CD4-positive, alpha-beta T cell treated with Interleukin-12 subunit alpha and Interleukin-12 subunit beta, for 1 hour (primary cell): Measurements from ENCODE around the gene TDG.

ENCODE experiments used
- DNase-seq: peaks from one replicate; pipeline ENCODE4 v3.0.0-alpha.2; 2020

Gene TDG

DNA sequence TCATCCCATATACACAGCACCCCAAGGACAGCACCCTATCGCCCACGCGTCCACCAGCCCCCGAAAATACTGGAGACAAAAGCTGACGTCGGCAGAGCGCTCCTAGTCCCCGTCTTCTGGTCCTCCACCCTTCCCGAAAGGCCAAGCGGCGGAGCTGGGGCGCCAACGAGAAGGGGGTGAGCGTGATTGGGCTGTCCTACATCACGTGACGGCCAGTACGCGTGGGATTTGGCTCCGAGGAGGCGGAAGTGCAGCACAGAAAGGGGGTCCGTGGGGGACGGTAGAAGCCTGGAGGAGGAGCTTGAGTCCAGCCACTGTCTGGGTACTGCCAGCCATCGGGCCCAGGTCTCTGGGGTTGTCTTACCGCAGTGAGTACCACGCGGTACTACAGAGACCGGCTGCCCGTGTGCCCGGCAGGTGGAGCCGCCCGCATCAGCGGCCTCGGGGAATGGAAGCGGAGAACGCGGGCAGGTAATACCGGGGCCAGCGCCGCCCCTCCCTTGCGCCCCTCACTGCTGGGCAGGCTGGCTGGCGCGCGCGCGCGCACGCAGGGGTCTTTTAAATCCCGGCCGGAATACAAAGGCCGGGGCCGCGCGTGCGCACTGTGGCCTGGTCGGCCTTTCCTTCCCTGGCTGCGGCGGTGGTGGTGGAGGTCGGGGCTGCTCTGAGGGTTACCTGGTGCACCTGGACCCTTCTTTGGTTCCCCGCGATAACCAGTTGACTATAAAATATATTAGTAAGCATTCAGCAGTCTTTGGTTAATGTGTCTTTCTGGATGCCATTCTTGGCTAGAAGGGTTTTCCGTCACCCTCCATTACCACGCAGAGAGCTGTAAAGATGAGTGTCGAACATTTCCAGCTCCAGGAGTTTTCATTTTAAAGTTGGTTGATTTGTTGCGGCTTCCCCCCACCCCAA, at the start of gene TDG:
TDG (plus strand) TSS at position 283 of the 915 bp plus-strand sequence; CDS start at position 449, 166 bp downstream.
- peak; percentile 98 for DNase-seq

DNA sequence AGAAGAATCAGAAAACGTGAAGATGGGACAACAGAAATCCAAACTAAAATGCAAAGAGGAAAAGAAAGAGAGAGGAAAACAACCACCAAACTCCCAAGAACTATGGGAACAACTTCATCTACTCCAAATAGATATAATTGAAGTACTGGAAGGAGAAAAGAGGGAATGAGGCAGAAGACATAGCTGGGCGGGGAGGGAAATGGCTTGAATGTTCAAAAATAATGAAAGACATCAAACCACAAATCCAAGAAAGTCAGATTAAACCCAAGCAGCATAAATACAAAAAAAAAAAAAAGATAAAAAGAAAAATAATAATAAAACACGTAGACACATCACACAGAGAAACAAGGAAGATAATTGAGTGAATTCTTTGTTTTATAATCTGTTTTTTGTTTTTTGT, 47.8 kb upstream of the TDG start:
- no peak for DNase-seq

DNA sequence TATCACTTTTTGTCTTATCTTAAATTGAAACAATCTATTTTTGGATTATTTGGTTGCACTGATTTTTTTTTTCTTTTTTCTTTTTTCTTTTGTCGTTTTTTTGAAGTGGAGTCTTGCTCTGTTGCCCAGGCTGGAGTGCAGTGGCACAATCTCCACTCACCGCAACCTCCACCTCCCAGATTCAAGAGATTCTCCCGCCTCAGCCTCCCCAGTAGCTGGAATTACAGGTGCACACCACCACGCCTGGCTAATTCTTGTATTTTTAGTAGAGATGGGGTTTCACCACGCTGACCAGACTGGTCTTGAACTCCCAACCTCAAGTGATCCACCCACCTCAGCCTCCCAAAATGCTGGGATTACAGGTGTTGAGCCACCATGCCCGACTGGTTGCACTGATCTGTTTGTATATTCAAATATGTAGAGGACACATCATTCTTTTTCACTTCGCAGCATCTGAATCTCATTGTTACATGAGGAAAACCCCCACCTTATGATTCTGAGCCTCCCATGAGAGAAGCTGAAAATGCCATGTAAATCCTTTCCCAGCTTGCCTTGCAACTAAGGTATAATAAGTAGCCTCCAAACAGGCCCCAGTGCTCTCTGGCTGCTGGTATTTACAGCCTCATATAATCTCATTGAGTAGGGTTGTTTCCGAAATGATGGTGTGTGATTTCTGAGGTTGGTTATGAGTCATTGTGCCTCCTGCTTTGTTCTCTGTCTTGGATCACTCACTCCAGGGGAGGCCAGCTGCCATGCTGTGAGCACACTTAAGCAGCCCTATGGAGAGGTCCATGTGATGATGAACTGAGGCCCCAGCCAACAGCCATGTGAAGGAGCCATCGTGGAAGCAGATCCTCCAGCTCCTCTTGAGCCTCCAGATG, 40.7 kb upstream of the TDG start:
- peak; percentile 35 for DNase-seq

DNA sequence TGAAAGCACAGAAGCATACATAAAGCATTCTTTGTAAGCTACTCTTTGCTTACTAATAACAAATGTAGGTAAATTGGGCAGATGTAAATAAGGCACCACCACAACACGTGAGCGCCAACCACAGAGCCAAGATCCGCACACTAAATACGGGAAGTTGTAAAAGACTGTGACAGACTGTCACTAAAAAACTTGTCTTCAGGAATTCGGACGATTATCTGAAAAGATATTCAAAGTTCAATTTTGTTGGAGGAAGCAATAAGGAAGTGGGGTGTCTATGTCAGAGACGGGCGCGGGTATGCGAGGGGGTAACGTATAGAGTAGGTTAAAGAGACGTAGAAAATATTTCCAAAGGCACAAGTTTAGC, 37.0 kb upstream of the TDG start:
- DNase-seq = peak; percentile 62

DNA sequence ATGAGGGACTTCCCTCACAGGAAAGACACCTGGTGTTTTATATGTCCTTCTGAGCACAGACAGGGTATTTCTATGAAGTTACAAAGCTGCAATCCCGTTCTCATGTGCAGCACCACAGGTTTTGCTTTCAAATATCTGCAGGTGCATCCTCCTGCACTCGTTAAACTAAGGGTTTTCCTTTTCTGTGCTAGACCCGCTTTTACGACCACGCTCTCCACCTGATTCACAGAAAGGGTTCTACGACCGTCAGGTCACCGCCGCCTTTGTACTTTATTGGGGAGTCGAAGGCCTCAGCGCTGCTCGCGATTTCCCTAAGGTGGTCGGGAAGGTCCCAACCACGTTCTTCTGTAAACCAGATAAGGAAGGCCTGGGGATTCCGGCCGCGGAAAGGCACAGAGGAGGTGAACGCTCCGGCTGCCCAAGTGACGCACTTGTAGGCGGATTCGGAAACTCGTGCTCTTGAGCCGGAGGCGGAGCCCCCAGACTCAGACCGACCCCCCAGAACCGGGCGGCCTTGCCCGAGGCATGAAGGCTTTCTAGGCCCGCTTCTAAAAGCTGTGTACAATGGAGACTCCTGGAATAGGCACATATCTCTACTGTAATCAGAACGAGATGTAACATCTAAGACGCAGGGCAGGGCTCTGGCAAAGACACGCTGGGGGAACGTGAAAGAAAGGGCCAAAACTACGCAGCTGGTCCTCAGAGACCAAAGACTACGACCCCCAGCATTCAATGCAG, 36.5 kb upstream of the TDG start:
- peak; percentile 90 for DNase-seq

DNA sequence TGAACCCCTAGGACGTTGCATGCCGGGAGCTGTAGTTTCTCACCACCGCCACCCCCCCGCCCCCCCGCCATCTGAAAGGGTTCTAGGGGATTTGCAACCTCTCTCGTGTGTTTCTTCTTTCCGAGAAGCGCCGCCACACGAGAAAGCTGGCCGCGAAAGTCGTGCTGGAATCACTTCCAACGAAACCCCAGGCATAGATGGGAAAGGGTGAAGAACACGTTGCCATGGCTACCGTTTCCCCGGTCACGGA, 36.0 kb upstream of the TDG start:
- no peak for DNase-seq

DNA sequence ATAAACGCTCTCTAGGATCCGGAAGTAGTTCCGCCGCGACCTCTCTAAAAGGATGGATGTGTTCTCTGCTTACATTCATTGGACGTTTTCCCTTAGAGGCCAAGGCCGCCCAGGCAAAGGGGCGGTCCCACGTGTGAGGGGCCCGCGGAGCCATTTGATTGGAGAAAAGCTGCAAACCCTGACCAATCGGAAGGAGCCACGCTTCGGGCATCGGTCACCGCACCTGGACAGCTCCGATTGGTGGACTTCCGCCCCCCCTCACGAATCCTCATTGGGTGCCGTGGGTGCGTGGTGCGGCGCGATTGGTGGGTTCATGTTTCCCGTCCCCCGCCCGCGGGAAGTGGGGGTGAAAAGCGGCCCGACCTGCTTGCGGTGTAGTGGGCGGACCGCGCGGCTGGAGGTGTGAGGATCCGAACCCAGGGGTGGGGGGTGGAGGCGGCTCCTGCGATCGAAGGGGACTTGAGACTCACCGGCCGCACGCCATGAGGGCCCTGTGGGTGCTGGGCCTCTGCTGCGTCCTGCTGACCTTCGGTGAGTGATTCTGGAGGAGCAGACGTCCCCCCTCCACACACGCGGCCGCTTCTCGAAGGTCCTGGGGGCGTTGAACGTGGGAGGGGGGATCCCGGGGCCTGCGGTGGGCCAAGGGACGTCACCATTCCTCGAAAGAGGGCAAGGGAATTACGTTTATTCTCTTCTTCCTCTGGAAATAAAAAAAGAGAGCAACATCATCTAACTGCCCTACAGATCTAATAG, 35.5 kb upstream of the TDG start, which contains the start of gene HSP90B1:
HSP90B1 (plus strand) TSS at position 377 of the 753 bp plus-strand sequence; CDS start at position 483, 106 bp downstream.
- DNase-seq = peak; percentile 100

DNA sequence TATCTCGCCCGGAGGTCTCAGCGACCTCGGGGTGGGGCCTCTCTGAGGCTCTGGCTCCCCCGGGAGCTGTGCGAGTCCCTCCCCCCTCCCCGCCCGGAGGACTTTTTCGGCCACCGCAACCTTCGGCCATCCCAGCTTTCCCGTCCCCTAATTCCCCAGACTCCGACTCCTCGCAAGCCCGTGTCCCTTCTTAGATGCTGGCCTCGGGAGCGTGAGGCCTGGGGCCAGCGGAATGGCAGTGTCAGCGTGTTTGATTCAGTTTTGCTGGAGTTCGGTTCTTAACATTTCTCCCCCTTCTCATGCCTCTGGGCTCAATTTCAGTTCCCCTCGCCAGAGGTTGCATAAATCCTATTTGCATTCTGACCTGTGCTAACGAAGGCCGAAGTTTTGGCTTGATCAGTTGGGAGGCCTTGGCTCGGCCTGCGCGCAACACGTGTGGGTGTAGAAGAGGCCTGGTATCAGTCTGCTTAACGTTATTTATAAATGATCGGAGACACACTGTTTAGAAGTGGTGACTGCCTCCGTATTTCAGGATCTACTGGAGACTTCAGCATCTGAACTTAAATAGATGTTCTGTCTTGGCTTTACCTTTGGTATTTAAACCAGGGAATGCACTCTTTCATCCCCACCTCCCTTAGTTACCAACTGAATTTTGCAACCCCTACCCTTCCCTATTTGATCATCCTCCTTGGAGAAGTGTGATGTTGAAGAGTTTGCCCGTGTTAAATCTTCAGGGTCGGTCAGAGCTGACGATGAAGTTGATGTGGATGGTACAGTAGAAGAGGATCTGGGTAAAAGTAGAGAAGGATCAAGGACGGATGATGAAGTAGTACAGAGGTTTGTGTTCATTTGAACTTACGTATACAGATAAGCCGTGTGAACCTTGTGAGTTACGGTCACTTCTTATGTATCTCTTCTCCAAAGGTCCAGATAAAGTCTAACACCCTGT, 34.6 kb upstream of the TDG start:
- DNase-seq = peak; percentile 27

DNA sequence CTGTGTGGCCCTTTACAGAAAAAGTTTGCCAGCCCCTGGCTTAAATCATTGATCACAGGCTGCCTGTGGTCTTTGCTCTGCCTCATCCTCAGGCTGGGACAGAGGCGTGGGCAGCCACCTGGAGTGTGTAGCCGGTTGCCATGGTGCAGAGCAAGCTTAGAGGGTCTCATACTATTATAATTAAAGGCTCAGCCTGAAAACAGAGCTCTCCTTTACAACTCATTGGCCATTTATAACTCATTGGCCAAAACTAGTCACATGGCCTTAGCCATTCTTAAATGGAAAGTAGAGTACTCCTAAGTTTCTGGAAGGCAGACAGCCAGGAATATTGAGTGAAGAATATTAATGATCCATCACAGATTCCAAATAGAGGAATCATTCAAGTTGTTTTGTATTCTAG, 32.4 kb upstream of the TDG start:
- DNase-seq = no peak

DNA sequence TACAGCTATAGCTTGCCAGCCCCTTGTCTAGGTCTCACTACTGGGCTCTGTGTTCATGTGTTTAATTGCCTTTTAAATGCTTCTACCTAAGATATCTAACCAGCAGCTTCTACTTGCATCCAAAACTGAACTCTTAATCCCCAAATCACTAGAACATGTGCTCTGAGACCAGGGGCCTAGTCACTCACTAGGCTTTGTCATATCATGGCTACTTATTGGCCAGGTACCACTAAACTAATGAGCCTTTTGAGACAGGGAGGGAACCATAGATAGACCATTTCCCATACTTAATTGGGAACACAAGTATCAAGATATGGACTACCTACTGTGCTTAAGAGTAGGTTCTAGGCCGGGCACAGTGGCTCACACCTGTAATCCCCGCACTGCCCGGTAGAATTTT, 29.0 kb upstream of the TDG start:
- DNase-seq = no peak

DNA sequence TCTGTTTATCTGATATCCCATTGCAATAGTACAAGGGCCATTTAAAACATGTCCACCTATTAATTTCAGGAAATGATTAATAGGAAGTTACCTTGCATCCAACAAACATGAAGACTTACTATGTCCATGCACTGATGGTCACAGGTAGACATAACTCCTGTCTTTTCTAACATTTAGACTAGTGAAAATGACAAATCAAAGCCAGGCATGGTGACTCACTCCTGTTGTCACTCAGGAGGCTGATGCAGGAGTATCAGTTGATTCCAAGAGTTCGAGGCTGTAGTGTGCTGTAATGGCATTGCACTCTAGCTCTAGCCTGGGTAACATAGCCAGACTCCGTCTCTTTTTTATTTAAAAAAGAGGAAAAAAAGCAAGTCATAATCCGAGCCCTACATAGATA, 20.7 kb upstream of the TDG start:
- no peak for DNase-seq

DNA sequence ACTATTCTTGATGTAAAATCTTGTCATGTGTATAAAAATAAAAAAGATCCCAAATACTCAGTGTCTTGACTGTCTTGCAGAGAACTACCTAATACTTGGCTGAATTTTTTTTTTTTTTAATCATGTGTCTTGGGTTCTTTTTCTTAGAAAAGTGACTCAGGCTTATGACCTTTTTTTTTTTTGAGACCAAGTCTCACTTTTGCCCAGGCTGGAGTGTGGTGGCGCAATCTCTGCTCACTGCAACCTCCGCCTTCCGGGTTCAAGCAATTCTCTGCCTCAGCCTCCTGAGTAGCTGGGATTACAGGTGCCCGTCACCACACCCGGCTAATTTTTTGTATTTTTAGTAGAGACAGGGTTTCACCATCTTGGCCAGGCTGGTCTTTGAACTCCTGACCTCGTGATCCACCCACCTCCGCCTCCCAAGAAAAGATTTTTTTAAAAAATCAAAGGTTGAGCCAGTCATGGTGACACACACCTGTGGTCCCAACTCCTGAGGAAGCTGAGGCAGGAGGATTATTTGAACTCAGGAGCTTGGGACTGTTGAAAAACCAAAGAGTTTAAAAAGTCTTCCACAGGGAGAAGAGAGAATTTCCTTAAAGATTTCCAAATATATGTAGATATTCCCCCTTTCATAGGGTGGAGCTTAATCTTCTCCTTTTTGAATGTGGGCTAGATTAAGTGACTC, 17.7 kb upstream of the TDG start:
- no peak for DNase-seq

DNA sequence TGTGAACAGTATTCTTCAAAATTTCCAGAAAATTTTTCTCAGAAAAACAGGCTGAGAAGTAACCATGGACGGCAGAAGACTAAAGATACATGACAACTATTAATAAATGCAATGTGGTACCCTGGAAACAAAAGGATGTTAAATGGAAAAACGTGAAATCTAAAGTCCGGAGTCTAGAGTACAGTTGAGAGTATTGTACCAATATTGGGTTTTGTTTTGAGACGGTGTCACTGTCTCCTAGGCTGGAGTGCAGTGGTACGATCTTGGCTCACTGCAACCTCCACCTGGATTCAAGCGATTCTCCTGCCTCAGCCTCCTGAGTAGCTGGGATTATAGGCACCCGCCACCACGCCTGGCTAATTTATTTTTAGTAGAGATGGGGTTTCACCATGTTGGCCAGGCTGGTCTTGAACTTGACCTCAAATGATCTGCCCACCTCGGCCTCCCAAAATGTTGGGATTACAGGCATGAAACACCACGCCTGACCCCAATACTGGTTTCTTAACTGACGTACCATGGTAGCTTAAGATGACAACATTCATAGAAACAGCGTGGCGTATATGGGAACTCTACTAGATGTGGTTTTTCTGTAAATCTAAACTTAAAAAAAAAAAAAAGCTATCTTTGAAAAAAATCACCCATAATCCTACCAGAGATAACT, 16.8 kb upstream of the TDG start:
- DNase-seq = no peak

DNA sequence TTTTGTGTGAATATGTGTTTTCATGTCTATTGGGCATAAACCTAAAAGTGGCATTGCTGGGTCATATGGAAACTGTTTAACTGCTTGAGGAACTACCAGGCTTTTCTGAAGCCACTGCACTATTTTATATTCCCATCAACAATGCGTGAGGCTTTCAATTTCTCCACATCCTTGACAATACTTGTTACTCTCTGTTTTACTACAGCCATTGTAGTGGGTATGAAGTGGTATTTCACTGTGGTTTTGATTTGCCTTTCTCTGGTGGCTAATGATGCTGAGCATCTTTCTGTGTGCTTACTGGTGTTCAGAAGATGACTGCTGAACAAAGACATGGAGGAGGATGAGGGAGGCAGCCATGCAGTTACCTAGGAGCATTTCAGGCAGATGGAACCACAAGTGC, 13.2 kb upstream of the TDG start:
- no peak for DNase-seq

DNA sequence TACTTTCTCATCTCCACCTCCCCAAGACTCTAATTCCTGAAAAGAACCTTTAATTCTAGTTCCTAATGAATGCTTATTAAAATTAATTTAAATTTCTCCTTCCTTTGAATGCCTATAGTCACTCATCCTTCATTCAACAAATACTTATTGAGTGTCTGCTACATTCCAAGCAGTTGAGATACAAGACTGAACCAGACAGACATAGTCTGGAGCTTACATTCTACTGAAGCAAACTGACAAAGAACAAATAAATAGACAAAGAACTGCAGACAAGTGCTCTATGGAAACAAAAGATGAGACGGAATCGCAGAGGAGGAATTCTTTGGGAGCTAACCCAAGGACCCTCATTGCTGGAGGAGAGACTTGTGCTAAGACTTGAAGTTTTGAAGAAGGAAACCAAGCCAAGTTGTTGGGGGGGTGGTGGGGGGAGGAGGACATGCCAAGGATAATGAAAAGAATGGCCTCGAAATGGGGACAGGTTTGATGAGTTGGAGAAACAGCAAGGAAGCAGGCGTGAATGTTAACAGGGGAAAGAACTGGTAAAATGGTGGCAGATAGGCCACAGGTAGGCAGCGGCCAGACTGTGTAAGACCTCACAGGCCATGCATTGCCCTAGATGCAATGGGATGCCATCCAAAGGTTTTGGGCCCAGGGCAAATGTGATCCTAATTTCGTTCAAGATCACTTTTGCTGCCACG, 9.7 kb upstream of the TDG start:
- no peak for DNase-seq

DNA sequence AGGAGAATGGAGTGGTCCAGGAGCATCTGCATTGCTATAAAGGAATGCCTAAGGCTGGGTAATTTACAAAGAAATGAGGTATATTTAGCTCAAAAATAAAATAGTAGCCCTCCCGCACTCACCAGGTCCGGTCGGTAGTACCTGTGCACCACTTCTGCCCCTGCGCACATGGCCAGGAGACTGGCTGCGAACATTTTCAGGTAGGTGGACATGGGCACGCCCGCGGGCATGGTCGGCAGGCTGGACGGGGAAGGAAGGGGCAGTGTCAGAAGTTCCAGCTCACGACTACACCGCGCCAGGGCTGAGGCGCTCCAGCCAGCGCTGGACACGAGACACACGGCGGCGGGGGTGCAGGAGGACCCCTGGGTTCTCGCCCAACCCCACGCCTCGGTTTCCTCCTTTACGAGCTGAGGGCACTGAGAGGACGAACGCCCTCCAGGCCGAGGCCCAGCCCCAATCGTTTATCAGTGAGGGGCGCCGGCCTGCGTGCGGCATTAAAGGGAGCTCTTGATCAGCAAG, 9.1 kb upstream of the TDG start:
- no peak for DNase-seq

DNA sequence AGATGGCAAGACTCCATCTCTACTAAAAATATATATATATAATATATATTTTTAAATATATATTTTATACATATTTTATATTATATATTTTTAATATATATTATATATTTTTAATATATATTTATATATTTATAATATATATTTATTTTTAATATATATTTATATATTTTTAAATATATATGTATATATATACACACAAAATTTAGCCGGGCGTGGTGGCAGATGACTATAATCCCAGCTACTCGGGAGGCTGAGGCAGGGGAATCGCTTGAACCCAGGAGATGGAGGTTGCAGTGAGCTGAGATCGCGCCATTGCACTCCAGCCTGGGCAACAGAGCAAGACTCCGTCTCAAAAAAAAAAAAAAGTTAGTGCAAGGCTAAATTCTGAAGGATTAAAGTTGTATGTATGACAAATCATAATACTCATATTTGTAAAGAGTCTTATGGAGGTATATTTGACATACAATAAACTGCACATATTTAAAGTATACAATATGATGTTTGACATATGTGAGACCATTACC, 7.7 kb upstream of the TDG start:
- DNase-seq = no peak

DNA sequence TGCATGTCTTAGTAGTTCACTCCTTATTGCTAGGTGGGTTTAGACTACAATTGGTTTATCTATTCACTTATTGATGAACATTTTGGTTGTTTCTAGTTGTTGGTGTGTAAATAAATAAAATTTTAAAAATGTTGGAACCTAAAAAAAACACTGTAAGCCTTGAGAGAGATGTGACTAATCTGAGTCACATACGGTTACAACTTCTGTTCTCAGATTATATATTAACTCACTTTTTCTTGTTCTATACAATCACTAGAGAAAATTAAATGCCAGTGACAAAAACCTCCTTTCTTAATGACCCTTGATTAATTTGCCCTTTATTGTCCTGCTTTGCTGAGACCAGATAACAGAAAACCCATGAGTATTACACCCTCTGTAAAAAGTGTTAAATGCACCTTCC, 7.1 kb upstream of the TDG start:
- DNase-seq = no peak

DNA sequence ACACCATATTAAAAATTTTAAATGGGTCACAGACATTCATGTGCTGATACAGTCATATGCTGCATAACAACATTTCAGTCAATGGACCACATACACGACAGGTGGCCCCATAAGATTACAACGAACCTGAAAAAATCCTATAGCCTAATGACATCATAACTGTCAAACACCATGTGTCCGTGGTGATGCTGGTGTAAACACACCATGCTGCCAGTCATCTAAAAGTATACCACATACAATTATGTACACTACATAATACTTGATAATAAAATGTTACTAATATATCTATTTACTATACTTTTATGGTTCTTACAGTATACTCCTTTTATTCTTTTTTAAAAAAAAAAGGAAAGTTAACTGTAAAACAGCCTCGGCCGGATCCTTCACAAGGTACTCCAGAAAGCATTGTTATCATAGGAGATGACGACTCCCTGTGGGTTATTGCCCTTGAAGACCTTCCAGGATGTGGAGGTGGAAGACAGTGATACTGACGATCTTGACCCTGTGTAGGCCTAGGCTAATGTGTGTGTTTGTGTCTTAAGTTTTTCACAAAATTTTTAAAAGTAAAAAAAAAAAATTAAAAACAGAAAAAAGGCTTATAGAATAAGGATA, 5.0 kb upstream of the TDG start:
- DNase-seq = no peak
